Testis (tissue), 3 donors: ENCODE results near the gene GRID2. TPM values are rescaled to one million over a fixed set of nuclear protein-coding genes. Genes with fewer than 3 reads are reported as not detected.

ENCODE experiments used
- DNase-seq: peaks from one replicate; pipeline ENCODE4 v3.0.0-alpha.2; 2019
- H3K27ac ChIP-seq, 2 donors: fragments of 200-600 bp; sonication (generic); one replicate each; pipeline ENCODE4 v1.5.1; 2019
- H3K27me3 ChIP-seq: fragments of 200-600 bp; sonication (generic); one replicate; pipeline ENCODE4 v1.5.1; 2019
- H3K36me3 ChIP-seq: fragments of 200-600 bp; sonication (generic); one replicate; pipeline ENCODE4 v1.5.1; 2017; ENCODE audit warnings: low read depth; ENCODE audit errors: missing control alignments
- H3K4me1 ChIP-seq: fragments of 200-600 bp; sonication (generic); one replicate; pipeline ENCODE4 v1.5.1; 2019
- H3K4me3 ChIP-seq, 2 donors: fragments of 200-600 bp; sonication (generic); one replicate each; pipeline ENCODE4 v1.5.1; 2017 to 2019
- H3K9me3 ChIP-seq: fragments of 200-600 bp; sonication (generic); one replicate; pipeline ENCODE4 v1.5.1; 2017
- POLR2A ChIP-seq: fragments of 450-650 bp; IDR thresholded peaks from one replicate; pipeline ENCODE4 v1.6.1; 2017; ENCODE audit warnings: antibody characterized with exemption, mild to moderate bottlenecking, moderate library complexity
- WGBS, 2 donors: methylation state at CpG; one replicate each; pipeline ENCODE4 v1.1.5; 2018; 5-methylcytosine and 5-hydroxymethylcytosine counted together
- intact Hi-C: fragments of 100-400 bp; cut with DNase I; formaldehyde crosslinking; loops from one replicate; pipeline ENCODE4 v1.15.1; 2023; ENCODE audit warnings: low total_unique reads
- polyA plus RNA-seq: library from polyadenylated mRNA; stranded (reverse); fragments of 350-450 nt; fragmentation: Illumina TruSeq; extraction: RNeasy Lipid Tissue Mini Kit (QIAGEN cat#74804); gene quantifications from one replicate; pipeline ENCODE4 v1.2.3, GENCODE V29; 2014; ENCODE audit warnings: low read depth, low replicate concordance; ENCODE audit not compliant: insufficient read depth
- total RNA-seq, 2 donors: library from RNA; depleted of rRNA; stranded (reverse); fragments of >200 nt; gene quantifications; one replicate each; pipeline ENCODE4 v1.2.3, GENCODE V29; 2016
- TF ChIP-seq, protein P1 (sequence below), 3 experiments: fragments of 450-650 bp in 2 of 3; fragments of 200-600 bp in 1 of 3; sonication (generic) in 1 of 3; IDR thresholded peaks; one replicate each; pipeline ENCODE4 v1.5.1; 2016 to 2019; ENCODE audit warnings: antibody characterized with exemption in 3 of 3, mild to moderate bottlenecking in 2 of 3, moderate library complexity in 1 of 3

GRID2 gene
- total and polyA plus RNA-seq, 3 donors from 2014 or later, result 27.1 to 34.6 (median 32.7) TPM

DNA sequence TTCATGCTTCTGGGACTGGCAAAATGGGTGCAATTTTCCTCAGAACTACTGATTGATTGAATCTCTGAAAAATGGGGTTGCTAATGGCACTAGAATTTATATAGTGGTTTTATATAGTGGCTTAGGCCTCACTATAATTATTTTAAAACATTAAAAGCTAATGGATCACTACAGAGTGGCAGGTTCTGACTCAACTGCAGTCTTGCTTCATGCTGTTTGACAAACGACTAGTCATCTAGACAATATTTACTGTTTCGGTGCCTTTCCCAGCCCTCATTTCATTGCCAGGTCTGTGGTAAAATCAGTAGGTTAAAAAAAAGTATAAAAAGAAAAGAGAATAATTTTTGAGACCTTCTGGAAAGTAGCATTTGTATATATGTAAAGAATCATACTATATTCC is 1172.0 kb downstream of the GRID2 start:
- no peaks in the 10 kb centered on the region for H3K4me1 ChIP-seq
- no peak overlapping the region for H3K27ac ChIP-seq
- 82 to 92% methylated on average over 2 of the region's 2 CpGs for WGBS, 2 donors
- no peaks in the 10 kb centered on the region for H3K9me3 ChIP-seq
- TF ChIP-seq POLR2A, result no peak
- TF ChIP-seq, protein P1, sequence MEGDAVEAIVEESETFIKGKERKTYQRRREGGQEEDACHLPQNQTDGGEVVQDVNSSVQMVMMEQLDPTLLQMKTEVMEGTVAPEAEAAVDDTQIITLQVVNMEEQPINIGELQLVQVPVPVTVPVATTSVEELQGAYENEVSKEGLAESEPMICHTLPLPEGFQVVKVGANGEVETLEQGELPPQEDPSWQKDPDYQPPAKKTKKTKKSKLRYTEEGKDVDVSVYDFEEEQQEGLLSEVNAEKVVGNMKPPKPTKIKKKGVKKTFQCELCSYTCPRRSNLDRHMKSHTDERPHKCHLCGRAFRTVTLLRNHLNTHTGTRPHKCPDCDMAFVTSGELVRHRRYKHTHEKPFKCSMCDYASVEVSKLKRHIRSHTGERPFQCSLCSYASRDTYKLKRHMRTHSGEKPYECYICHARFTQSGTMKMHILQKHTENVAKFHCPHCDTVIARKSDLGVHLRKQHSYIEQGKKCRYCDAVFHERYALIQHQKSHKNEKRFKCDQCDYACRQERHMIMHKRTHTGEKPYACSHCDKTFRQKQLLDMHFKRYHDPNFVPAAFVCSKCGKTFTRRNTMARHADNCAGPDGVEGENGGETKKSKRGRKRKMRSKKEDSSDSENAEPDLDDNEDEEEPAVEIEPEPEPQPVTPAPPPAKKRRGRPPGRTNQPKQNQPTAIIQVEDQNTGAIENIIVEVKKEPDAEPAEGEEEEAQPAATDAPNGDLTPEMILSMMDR (IDR thresholded peaks at IDR 0.05), result no peak
- H3K36me3 ChIP-seq, result no peaks in the 10 kb centered on the region
- intact Hi-C loops, result no loop called here
- H3K27me3 ChIP-seq, result no peaks in the 10 kb centered on the region
- no peak for DNase-seq
- no peak overlapping the region for H3K4me3 ChIP-seq

DNA sequence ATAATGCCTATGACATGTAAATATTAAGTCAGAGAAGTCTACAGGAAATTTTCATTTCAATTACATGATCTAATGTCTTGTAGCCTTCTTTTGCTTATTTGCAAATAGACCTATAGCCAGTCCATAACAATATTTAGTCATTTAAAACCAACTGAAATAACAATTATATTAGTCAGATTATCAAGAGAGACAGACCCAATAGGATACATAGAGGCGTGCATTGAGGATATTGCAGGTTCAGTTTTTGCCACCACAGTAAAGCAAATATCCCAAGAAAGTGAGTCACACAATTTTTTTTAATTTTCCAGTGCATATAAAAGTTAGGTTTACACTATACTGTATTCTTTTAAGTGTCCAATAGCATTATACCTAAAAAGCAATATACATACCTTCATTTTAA is 1175.0 kb downstream of the GRID2 start:
- Histone ChIP-seq H3K4me3 (no peak overlapping the region), H3K27me3 (no peaks in the 10 kb centered on the region), H3K36me3 (no peaks in the 10 kb centered on the region), H3K4me1 (no peaks in the 10 kb centered on the region), H3K9me3 (no peaks in the 10 kb centered on the region), H3K27ac (no peak overlapping the region)
- 95 to 98% methylated on average over 1 of the region's 1 CpG for WGBS, 2 donors
- TF ChIP-seq, protein P1 (IDR thresholded peaks at IDR 0.05), result no peak
- no peak for TF ChIP-seq POLR2A
- no peak for DNase-seq
- intact Hi-C loops, result no loop called here

DNA sequence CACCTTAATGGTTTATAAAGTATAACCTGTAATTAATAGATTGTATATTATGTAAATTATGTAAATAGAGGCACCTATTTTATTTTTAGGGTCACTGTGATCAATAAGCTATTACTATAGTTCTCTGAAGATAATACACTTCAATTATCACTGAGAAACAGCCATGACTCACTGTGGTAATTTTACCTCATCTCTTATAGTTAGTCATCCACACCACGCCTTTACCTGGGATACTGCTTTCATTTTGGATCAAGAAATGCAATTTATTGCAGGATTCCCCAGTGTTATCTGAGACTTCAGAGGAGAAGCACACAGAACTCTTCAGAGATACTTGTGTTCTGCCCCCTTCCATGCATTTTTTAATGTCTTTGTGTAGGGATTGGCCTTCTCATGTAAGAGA is 1176.7 kb downstream of the GRID2 start:
- no peaks in the 10 kb centered on the region for H3K36me3 ChIP-seq
- H3K9me3 ChIP-seq, result no peaks in the 10 kb centered on the region
- no peaks in the 10 kb centered on the region for H3K27me3 ChIP-seq
- intact Hi-C loops, result no loop called here
- WGBS, 2 donors, result 92 to 97% methylated on average over 1 of the region's 1 CpG
- no peak for DNase-seq
- no peak overlapping the region for H3K4me3 ChIP-seq
- no peak for TF ChIP-seq POLR2A
- no peak overlapping the region for H3K27ac ChIP-seq
- no peaks in the 10 kb centered on the region for H3K4me1 ChIP-seq

DNA sequence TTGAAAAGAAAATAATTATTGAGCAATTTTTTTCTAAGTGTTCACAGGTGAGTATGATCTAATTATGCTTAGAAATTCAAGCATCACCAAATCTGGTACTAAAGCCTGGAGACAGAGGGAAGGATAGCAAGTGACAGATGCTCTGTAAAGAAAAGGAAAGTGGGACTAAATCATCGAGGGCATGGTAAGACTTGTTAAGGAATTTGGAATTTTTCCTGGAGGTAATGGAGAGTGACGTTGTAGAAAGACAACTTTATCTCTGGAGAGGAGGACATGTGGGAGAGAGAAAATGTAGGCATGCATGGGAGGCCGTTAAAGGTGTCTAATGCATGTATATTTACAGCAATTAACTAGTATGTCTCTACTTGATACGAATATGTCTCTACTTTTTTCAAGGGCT is 1191.6 kb downstream of the GRID2 start:
- TF ChIP-seq, protein P1 (IDR thresholded peaks at IDR 0.05), result no peak
- no peak for TF ChIP-seq POLR2A
- 48 to 57% methylated on average over 4 of the region's 4 CpGs for WGBS, 2 donors
- no peak for DNase-seq
- intact Hi-C loops, result no loop called here
- Histone ChIP-seq H3K4me1 (no peaks in the 10 kb centered on the region), H3K27ac (no peak overlapping the region), H3K4me3 (no peak overlapping the region), H3K36me3 (no peaks in the 10 kb centered on the region), H3K27me3 (no peaks in the 10 kb centered on the region), H3K9me3 (no peaks in the 10 kb centered on the region)

DNA sequence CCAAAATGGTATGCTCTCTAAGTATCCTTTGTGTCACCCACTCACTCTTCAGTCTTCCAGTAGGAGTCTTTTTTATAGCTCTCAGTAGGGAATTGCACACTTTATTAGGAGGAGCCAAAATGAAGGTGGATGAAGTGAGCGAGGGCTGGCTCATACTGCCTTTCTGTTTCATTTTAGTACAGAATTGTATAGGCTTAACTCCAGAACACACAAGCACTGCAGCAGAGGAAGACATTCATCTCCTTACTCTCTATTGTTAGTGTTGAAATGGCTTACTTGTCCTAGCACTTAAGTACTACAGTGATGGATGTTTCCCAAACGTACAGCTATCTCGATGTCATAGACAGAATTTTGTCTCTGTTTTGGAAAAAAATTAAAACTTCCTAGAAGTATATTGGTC is 1197.5 kb downstream of the GRID2 start:
- H3K9me3 ChIP-seq, result no peaks in the 10 kb centered on the region
- no peak overlapping the region for H3K4me3 ChIP-seq
- TF ChIP-seq, protein P1 (IDR thresholded peaks at IDR 0.05), result no peak
- no peak for TF ChIP-seq POLR2A
- WGBS, 2 donors, result 87 to 89% methylated on average over 3 of the region's 3 CpGs
- H3K27ac ChIP-seq, result no peak overlapping the region
- DNase-seq, result no peak
- no peaks in the 10 kb centered on the region for H3K27me3 ChIP-seq
- no peaks in the 10 kb centered on the region for H3K36me3 ChIP-seq
- H3K4me1 ChIP-seq, result no peaks in the 10 kb centered on the region
- intact Hi-C loops, result no loop called here
